ENCODE results near the gene CALCOCO1.

DNA sequence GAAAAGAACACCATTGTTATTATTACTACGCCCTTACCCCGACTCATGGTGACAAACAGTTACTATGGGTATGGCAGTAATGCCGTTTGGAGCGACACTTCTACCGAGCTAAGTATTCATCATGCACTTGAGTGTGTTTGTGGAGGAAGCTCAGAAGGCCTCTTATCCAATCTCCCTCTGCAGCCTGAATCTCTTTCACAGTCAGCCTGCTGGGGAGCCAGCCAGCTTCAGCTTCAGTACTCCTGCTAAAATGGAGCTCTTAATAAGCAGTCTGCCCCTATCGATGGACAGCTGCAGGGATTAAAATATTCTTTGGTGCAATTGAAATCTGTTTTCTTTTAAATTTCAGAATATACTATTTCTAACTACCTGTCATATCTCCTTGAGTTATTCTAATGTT is 26.7 kb downstream of the CALCOCO1 start:
- TF ChIP-seq KLF13 (tag; IDR thresholded peaks at IDR 0.05; ENCODE audit: borderline replicate concordance, low read depth) (no peak), ZNF57 (CRISPR knock-in tag; IDR thresholded peaks at IDR 0.05) (no peak), ZZZ3 (IDR thresholded peaks at IDR 0.05) (no peak), MAFF (IDR thresholded peaks at IDR 0.05; ENCODE audit: low read length) (no peak), EGR1 (conservative IDR thresholded peaks at IDR 0.05) (no peak), DNMT1 (IDR thresholded peaks at IDR 0.05) (no peak)
- TF ChIP-seq, protein P1, sequence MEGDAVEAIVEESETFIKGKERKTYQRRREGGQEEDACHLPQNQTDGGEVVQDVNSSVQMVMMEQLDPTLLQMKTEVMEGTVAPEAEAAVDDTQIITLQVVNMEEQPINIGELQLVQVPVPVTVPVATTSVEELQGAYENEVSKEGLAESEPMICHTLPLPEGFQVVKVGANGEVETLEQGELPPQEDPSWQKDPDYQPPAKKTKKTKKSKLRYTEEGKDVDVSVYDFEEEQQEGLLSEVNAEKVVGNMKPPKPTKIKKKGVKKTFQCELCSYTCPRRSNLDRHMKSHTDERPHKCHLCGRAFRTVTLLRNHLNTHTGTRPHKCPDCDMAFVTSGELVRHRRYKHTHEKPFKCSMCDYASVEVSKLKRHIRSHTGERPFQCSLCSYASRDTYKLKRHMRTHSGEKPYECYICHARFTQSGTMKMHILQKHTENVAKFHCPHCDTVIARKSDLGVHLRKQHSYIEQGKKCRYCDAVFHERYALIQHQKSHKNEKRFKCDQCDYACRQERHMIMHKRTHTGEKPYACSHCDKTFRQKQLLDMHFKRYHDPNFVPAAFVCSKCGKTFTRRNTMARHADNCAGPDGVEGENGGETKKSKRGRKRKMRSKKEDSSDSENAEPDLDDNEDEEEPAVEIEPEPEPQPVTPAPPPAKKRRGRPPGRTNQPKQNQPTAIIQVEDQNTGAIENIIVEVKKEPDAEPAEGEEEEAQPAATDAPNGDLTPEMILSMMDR (IDR thresholded peaks at IDR 0.05 in 2 of 3, conservative IDR thresholded peaks at IDR 0.05 in 1 of 3; ENCODE audit: insufficient read depth in 2 of 3, low read depth in 1 of 3, low read length in 3 of 3), result no peak
- TF ChIP-seq, protein P2, sequence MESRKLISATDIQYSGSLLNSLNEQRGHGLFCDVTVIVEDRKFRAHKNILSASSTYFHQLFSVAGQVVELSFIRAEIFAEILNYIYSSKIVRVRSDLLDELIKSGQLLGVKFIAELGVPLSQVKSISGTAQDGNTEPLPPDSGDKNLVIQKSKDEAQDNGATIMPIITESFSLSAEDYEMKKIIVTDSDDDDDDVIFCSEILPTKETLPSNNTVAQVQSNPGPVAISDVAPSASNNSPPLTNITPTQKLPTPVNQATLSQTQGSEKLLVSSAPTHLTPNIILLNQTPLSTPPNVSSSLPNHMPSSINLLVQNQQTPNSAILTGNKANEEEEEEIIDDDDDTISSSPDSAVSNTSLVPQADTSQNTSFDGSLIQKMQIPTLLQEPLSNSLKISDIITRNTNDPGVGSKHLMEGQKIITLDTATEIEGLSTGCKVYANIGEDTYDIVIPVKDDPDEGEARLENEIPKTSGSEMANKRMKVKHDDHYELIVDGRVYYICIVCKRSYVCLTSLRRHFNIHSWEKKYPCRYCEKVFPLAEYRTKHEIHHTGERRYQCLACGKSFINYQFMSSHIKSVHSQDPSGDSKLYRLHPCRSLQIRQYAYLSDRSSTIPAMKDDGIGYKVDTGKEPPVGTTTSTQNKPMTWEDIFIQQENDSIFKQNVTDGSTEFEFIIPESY (CRISPR knock-in tag; IDR thresholded peaks at IDR 0.05), result no peak
- TF ChIP-seq, protein P3, sequence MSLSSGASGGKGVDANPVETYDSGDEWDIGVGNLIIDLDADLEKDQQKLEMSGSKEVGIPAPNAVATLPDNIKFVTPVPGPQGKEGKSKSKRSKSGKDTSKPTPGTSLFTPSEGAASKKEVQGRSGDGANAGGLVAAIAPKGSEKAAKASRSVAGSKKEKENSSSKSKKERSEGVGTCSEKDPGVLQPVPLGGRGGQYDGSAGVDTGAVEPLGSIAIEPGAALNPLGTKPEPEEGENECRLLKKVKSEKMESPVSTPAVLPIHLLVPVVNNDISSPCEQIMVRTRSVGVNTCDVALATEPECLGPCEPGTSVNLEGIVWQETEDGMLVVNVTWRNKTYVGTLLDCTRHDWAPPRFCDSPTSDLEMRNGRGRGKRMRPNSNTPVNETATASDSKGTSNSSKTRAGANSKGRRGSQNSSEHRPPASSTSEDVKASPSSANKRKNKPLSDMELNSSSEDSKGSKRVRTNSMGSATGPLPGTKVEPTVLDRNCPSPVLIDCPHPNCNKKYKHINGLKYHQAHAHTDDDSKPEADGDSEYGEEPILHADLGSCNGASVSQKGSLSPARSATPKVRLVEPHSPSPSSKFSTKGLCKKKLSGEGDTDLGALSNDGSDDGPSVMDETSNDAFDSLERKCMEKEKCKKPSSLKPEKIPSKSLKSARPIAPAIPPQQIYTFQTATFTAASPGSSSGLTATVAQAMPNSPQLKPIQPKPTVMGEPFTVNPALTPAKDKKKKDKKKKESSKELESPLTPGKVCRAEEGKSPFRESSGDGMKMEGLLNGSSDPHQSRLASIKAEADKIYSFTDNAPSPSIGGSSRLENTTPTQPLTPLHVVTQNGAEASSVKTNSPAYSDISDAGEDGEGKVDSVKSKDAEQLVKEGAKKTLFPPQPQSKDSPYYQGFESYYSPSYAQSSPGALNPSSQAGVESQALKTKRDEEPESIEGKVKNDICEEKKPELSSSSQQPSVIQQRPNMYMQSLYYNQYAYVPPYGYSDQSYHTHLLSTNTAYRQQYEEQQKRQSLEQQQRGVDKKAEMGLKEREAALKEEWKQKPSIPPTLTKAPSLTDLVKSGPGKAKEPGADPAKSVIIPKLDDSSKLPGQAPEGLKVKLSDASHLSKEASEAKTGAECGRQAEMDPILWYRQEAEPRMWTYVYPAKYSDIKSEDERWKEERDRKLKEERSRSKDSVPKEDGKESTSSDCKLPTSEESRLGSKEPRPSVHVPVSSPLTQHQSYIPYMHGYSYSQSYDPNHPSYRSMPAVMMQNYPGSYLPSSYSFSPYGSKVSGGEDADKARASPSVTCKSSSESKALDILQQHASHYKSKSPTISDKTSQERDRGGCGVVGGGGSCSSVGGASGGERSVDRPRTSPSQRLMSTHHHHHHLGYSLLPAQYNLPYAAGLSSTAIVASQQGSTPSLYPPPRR (CRISPR knock-in tag; IDR thresholded peaks at IDR 0.05; ENCODE audit: borderline replicate concordance), result no peak
